A549 (cell line): Measurements from ENCODE around the gene PPP2R3A.

Experiments
- EHF ChIP-seq: fragments of 250-450 bp; sonication (Bioruptor Pico); IDR thresholded peaks from 2 replicates; pipeline ENCODE4 v1.5.0; 2020; ENCODE audit warnings: mild to moderate bottlenecking
- EP300 ChIP-seq, 2 experiments: fragments of >200 bp; sonication (Bioruptor Twin); formaldehyde crosslinking; IDR thresholded peaks; 2 replicates in 1 of 2; 3 replicates in 1 of 2; pipeline ENCODE4 v1.6.1; 2016 to 2017
- ESRRA ChIP-seq: fragments of 150-350 bp; IDR thresholded peaks from 2 replicates; pipeline ENCODE4 v1.6.1; 2014; ENCODE audit warnings: mild to moderate bottlenecking, low read length, borderline replicate concordance
- JUNB ChIP-seq: fragments of >200 bp; sonication (Bioruptor Twin); formaldehyde crosslinking; IDR thresholded peaks from 2 replicates; pipeline ENCODE4 v1.6.1; 2016
- KDM1A ChIP-seq: fragments of 200-600 bp; sonication (generic); IDR thresholded peaks from 2 replicates; pipeline ENCODE4 v1.6.1; 2016; ENCODE audit warnings: low read depth, mild to moderate bottlenecking
- SMC3 ChIP-seq: fragments of >200 bp; sonication (Bioruptor Twin); formaldehyde crosslinking; IDR thresholded peaks from 3 replicates; pipeline ENCODE4 v1.6.1; 2018; ENCODE audit warnings: inconsistent platforms
- TFCP2L1 ChIP-seq: fragments of 250-450 bp; sonication (Bioruptor Pico); IDR thresholded peaks from 2 replicates; pipeline ENCODE4 v1.5.0; 2021; ENCODE audit warnings: mild to moderate bottlenecking
- ZFP36 ChIP-seq: fragments of 450-650 bp; IDR thresholded peaks from 2 replicates; pipeline ENCODE4 v1.6.1; 2014; ENCODE audit warnings: borderline replicate concordance; ENCODE audit not compliant: partially characterized antibody
- TF ChIP-seq, protein P1 (sequence below): fragments of >200 bp; sonication (Bioruptor Twin); formaldehyde crosslinking; IDR thresholded peaks from 3 replicates; pipeline ENCODE4 v1.5.1; 2016

DNA sequence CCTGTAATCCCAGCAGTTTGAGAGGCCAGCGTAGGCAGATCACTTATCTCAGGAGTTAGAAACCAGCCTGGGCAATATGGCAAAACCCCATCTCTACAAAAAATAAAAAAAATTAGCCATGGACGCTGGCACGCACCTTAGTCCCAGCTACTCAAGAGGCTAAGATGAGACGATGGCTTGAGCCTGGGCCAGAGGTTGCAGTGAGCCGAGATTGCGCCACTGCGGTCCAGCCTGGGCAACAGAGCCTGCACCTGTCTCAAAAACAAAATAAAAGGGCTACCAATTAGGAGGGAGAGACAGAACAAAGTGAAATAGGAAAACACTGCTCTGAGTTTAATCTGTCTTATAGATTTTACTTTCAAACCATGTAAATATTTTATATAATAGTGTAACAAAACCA, 196.8 kb downstream of the PPP2R3A start:
- TF ChIP-seq ESRRA (no peak), TFCP2L1 (CRISPR knock-in tag) (no peak), KDM1A (no peak), ZFP36 (no peak), SMC3 (no peak), EHF (no peak), EP300 (IDR thresholded peaks at IDR 0.05) (no peak), JUNB (no peak)
- TF ChIP-seq, protein P1, sequence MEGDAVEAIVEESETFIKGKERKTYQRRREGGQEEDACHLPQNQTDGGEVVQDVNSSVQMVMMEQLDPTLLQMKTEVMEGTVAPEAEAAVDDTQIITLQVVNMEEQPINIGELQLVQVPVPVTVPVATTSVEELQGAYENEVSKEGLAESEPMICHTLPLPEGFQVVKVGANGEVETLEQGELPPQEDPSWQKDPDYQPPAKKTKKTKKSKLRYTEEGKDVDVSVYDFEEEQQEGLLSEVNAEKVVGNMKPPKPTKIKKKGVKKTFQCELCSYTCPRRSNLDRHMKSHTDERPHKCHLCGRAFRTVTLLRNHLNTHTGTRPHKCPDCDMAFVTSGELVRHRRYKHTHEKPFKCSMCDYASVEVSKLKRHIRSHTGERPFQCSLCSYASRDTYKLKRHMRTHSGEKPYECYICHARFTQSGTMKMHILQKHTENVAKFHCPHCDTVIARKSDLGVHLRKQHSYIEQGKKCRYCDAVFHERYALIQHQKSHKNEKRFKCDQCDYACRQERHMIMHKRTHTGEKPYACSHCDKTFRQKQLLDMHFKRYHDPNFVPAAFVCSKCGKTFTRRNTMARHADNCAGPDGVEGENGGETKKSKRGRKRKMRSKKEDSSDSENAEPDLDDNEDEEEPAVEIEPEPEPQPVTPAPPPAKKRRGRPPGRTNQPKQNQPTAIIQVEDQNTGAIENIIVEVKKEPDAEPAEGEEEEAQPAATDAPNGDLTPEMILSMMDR = no peak
